ENCODE measurements around the gene KCMF1. TPM values are rescaled to one million over a fixed set of nuclear protein-coding genes. Genes with fewer than 3 reads are reported as not detected.

Gene KCMF1
- total RNA-seq, 4 donors from 2014 or later = 35.6 to 50.8 (median 44.5) TPM

- no peaks in the 10 kb centered on the region for H3K27me3 ChIP-seq
- H3K4me1 ChIP-seq = peaks cover 0 to 63% (median 0%) of the 10 kb centered on the region in 3 donors
- DNase-seq = no peak
- intact Hi-C loops (cut with DNase I) = no loop called here
- peaks cover 0 to 18% (median 0%) of the 10 kb centered on the region in 3 donors for H3K36me3 ChIP-seq
- TF ChIP-seq CTCF (IDR thresholded peaks at IDR 0.05) (no peak), POLR2A (IDR thresholded peaks at IDR 0.05) (no peak)
- no peak overlapping the region for H3K27ac ChIP-seq
- H3K9me3 ChIP-seq = no peaks in the 10 kb centered on the region
- no peak overlapping the region for H3K4me3 ChIP-seq
These were observed 31.6 kb downstream of the KCMF1 start for GRCh38 chr2:85002534-85002933.

- DNase-seq = no peak
- TF ChIP-seq CTCF (IDR thresholded peaks at IDR 0.05) = no peak
- no peak for TF ChIP-seq POLR2A (IDR thresholded peaks at IDR 0.05)
- Histone ChIP-seq H3K4me3 (no peak overlapping the region), H3K9me3 (no peaks in the 10 kb centered on the region), H3K36me3 (peaks cover 0 to 32% (median 0%) of the 10 kb centered on the region in 3 donors), H3K4me1 (peaks cover 0 to 68% (median 7%) of the 10 kb centered on the region in 3 donors), H3K27ac (peak overlapping the region in 1 of 4 donors; percentile 63), H3K27me3 (no peaks in the 10 kb centered on the region)
- intact Hi-C loops (cut with DNase I) = no loop called here
- WGBS, 2 donors = 71 to 80% methylated on average over 2 of the region's 2 CpGs
These were observed 37.3 kb downstream of the KCMF1 start for GRCh38 chr2:85008252-85008651.

GRCh38 chr2:85009019-85009618 lies 38.2 kb downstream of the KCMF1 start:
- no peak overlapping the region for H3K4me3 ChIP-seq
- peak overlapping the region in 3 of 4 donors; percentile 37 to 63 (median 42) for H3K27ac ChIP-seq
- H3K27me3 ChIP-seq = no peaks in the 10 kb centered on the region
- TF ChIP-seq POLR2A (IDR thresholded peaks at IDR 0.05) (no peak), CTCF (IDR thresholded peaks at IDR 0.05) (no peak)
- H3K36me3 ChIP-seq = peaks cover 0 to 32% (median 0%) of the 10 kb centered on the region in 3 donors
- 80% methylated on average over 3 of the region's 3 CpGs for WGBS, 2 donors
- H3K4me1 ChIP-seq = peaks cover 0 to 68% (median 7%) of the 10 kb centered on the region in 3 donors
- H3K9me3 ChIP-seq = no peaks in the 10 kb centered on the region
- intact Hi-C loops (cut with DNase I) = no loop called here
- no peak for DNase-seq

GRCh38 chr2:85010404-85010803 lies 39.4 kb downstream of the KCMF1 start:
- Histone ChIP-seq H3K9me3 (no peaks in the 10 kb centered on the region), H3K4me1 (peaks cover 6 to 74% (median 17%) of the 10 kb centered on the region in 3 donors), H3K36me3 (peaks cover 0 to 22% (median 0%) of the 10 kb centered on the region in 3 donors), H3K4me3 (no peak overlapping the region), H3K27me3 (no peaks in the 10 kb centered on the region), H3K27ac (no peak overlapping the region)
- TF ChIP-seq POLR2A (IDR thresholded peaks at IDR 0.05) (no peak), CTCF (IDR thresholded peaks at IDR 0.05) (no peak)
- intact Hi-C loops (cut with DNase I) = no loop called here
- WGBS, 2 donors = 92 to 100% methylated on average over 1 of the region's 1 CpG
- no peak for DNase-seq

GRCh38 chr2:85011098-85011497 lies 40.1 kb downstream of the KCMF1 start:
- Histone ChIP-seq H3K27me3 (no peaks in the 10 kb centered on the region), H3K9me3 (no peaks in the 10 kb centered on the region), H3K36me3 (peaks cover 0 to 22% (median 0%) of the 10 kb centered on the region in 3 donors), H3K4me1 (peaks cover 7 to 74% (median 23%) of the 10 kb centered on the region in 3 donors), H3K27ac (peak overlapping the region in 1 of 4 donors; percentile 33), H3K4me3 (no peak overlapping the region)
- 90 to 94% methylated on average over 2 to 3 of the region's 3 CpGs for WGBS, 2 donors
- intact Hi-C loops (cut with DNase I) = no loop called here
- no peak for DNase-seq
- TF ChIP-seq CTCF (IDR thresholded peaks at IDR 0.05) (no peak), POLR2A (IDR thresholded peaks at IDR 0.05) (no peak)
